K562 (cell line): ENCODE measurements around the gene ARL10. TPM values are rescaled to one million over a fixed set of nuclear protein-coding genes. Genes with fewer than 3 reads are reported as not detected.

ENCODE experiments used
- ATAC-seq: fragments of 200-7000 bp; cut with Tn5 transposase; 3 replicates; pipeline ENCODE4 v1.9.1; 2020; ENCODE audit warnings: moderate library complexity
- BruUV-seq: library from RNA; stranded (reverse); fragments of 400-500 nt; replicated peaks from 2 replicates; lab custom pipeline; 2021; lab: Mats Ljungman, UMichigan
- CTCF ChIA-PET: fragments of 300-600 bp; formaldehyde crosslinking; extraction: SDS; loops from one replicate; lab custom pipeline; 2021; ENCODE audit warnings: low intra/inter-chr PET ratio; lab: Yijun Ruan, JAX
- POLR2A ChIA-PET: fragments of 300-600, 350-650 bp; sonication (Branson Sonifier 250); formaldehyde crosslinking; extraction: SDS; loops from one replicate; lab custom pipeline; 2021; ENCODE audit warnings: antibody characterized with exemption, inconsistent platforms; lab: Yijun Ruan, JAX
- DNase-seq, 4 experiments: peaks; one replicate each; pipeline versions ENCODE4 v3.0.0 to v3.0.0-alpha.2; 2011 to 2018; ENCODE audit warnings: low spot score in 3 of 4, mixed read lengths in 3 of 4; ENCODE audit errors: extremely low read depth in 1 of 4
- FAIRE-seq: peaks from 2 replicates; lab custom pipeline; 2011; peaks lifted over from hg19 to GRCh38; lab: Jason Lieb, UNC
- H2AFZ ChIP-seq: 2 replicates; pipeline ENCODE4 v1.6.0; 2011; ENCODE audit warnings: low read depth, low read length, control low read depth, inconsistent platforms
- H3K27ac ChIP-seq: fragments of 200-600 bp; 3 replicates; pipeline ENCODE4 v1.8.0; 2011; ENCODE audit warnings: low read depth, mild to moderate bottlenecking, control low read depth, inconsistent platforms, low read length, moderate library complexity, mixed read lengths; ENCODE audit errors: extremely low read depth
- H3K27me3 ChIP-seq, 2 experiments: fragments of 300-600 bp in 1 of 2; 2 replicates in 1 of 2; 3 replicates in 1 of 2; pipeline versions ENCODE4 v1.6.0 to v1.8.0; 2011; ENCODE audit warnings: inconsistent platforms in 2 of 2, low read length in 2 of 2, mild to moderate bottlenecking in 1 of 2, mixed read lengths in 1 of 2, moderate library complexity in 1 of 2; ENCODE audit not compliant: control insufficient read depth in 2 of 2, insufficient read depth in 2 of 2
- H3K36me3 ChIP-seq: fragments of 300-600 bp; 3 replicates; pipeline ENCODE4 v1.8.0; 2011; ENCODE audit warnings: mild to moderate bottlenecking, low read length, inconsistent platforms; ENCODE audit not compliant: control insufficient read depth, insufficient read depth
- H3K4me1 ChIP-seq, 2 experiments: fragments of 200-600 bp in 1 of 2; replicated peaks in 1 of 2; 2 replicates in 1 of 2; 3 replicates in 1 of 2; pipeline versions ENCODE4 v1.5.1 to v1.8.0; 2011; ENCODE audit warnings: inconsistent platforms in 2 of 2, low read length in 2 of 2, mild to moderate bottlenecking in 1 of 2, mixed read lengths in 1 of 2, moderate library complexity in 1 of 2; ENCODE audit not compliant: control insufficient read depth in 2 of 2, insufficient read depth in 2 of 2
- H3K4me2 ChIP-seq: 2 replicates; pipeline ENCODE4 v1.6.1; 2011; ENCODE audit warnings: low read length, control low read depth, inconsistent platforms, mixed read lengths; ENCODE audit not compliant: insufficient read depth
- H3K4me3 ChIP-seq: fragments of 200-600 bp; sonication (generic), shearing (Covaris generic); 2 replicates; pipeline ENCODE4 v1.5.1; 2016; ENCODE audit warnings: control low read depth, inconsistent platforms
- H3K79me2 ChIP-seq: fragments of 200-600 bp; 3 replicates; pipeline ENCODE4 v1.8.0; 2011; ENCODE audit warnings: low read length, inconsistent platforms; ENCODE audit not compliant: control insufficient read depth, insufficient read depth
- H3K9ac ChIP-seq, 2 experiments: 2 replicates each; pipeline versions ENCODE4 v1.6.0 to v1.6.1; 2011; ENCODE audit warnings: low read depth in 2 of 2, low read length in 2 of 2, control low read depth in 1 of 2, inconsistent platforms in 1 of 2, mild to moderate bottlenecking in 1 of 2, mixed read lengths in 1 of 2; ENCODE audit not compliant: insufficient read depth in 1 of 2
- H3K9me1 ChIP-seq: one replicate; pipeline ENCODE4 v1.6.0; 2011; ENCODE audit warnings: inconsistent platforms, mild to moderate bottlenecking, low read length, moderate library complexity; ENCODE audit not compliant: control insufficient read depth, insufficient read depth
- H3K9me3 ChIP-seq: replicated peaks from 2 replicates; pipeline ENCODE4 v1.5.1; 2011; ENCODE audit warnings: low read depth, low read length, inconsistent platforms; ENCODE audit not compliant: control insufficient read depth, insufficient read depth
- H4K20me1 ChIP-seq: replicated peaks from 2 replicates; pipeline ENCODE4 v1.6.1; 2011; ENCODE audit warnings: low read length, inconsistent platforms, mixed read lengths; ENCODE audit not compliant: control insufficient read depth, insufficient read depth
- CBX2 ChIP-seq: fragments of 200-600 bp; sonication (generic); IDR thresholded peaks from one replicate; pipeline ENCODE4 v1.6.1; 2012; ENCODE audit warnings: mild to moderate bottlenecking, low read length, inconsistent platforms; ENCODE audit not compliant: insufficient read depth, poor library complexity, severe bottlenecking
- CREBBP ChIP-seq: IDR thresholded peaks from one replicate; pipeline ENCODE4 v1.6.1; 2012; ENCODE audit warnings: low read depth, mild to moderate bottlenecking, control low read depth, inconsistent platforms, low read length
- FOXA3 ChIP-seq, 2 experiments: fragments of 450-650 bp in 1 of 2; sonication (generic) in 1 of 2; formaldehyde crosslinking; IDR thresholded peaks in 1 of 2; conservative IDR thresholded peaks in 1 of 2; 2 replicates each; pipeline versions ENCODE4 v1.4.0 to v1.8.0; 2020 to 2022; ENCODE audit warnings: mild to moderate bottlenecking in 2 of 2, missing genetic modification reagents in 1 of 2
- MAFK ChIP-seq: IDR thresholded peaks from 2 replicates; pipeline ENCODE4 v1.6.1; 2011; ENCODE audit warnings: low read length, improper control_type of control experiment
- SMAD3 ChIP-seq: fragments of 450-650 bp; formaldehyde crosslinking; conservative IDR thresholded peaks from 2 replicates; pipeline ENCODE4 v1.4.0; 2020; ENCODE audit warnings: mild to moderate bottlenecking
- SMARCA5 ChIP-seq: fragments of 450-650 bp; IDR thresholded peaks from 2 replicates; pipeline ENCODE4 v1.6.1; 2016
- TAF15 ChIP-seq: fragments of 200-400 bp; formaldehyde crosslinking; IDR thresholded peaks from 2 replicates; pipeline ENCODE4 v1.6.1; 2017; ENCODE audit warnings: mild to moderate bottlenecking, low read depth, low read length, moderate library complexity
- TCF3 ChIP-seq: sonication (generic); formaldehyde crosslinking; IDR thresholded peaks from 2 replicates; pipeline ENCODE4 v1.4.0; 2020; ENCODE audit warnings: mild to moderate bottlenecking, missing genetic modification reagents
- TFAM ChIP-seq: fragments of 250-450 bp; sonication (Bioruptor Pico); conservative IDR thresholded peaks from 2 replicates; pipeline ENCODE4 v1.5.0; 2021; ENCODE audit warnings: mild to moderate bottlenecking, moderate library complexity
- TFAP4 ChIP-seq: sonication (generic); formaldehyde crosslinking; IDR thresholded peaks from 2 replicates; pipeline ENCODE4 v1.8.0; 2022; ENCODE audit warnings: missing genetic modification reagents, mild to moderate bottlenecking, moderate library complexity, borderline replicate concordance
- ZNF239 ChIP-seq: fragments of 250-450 bp; sonication (Bioruptor Pico); IDR thresholded peaks from 2 replicates; pipeline ENCODE4 v1.4.0; 2020; ENCODE audit warnings: mild to moderate bottlenecking
- ZNF253 ChIP-seq: fragments of 250-450 bp; sonication (Bioruptor Pico); conservative IDR thresholded peaks from 2 replicates; pipeline ENCODE4 v1.6.1; 2021; ENCODE audit warnings: mild to moderate bottlenecking
- ZNF277 ChIP-seq: fragments of 250-450 bp; sonication (Bioruptor Pico); IDR thresholded peaks from 2 replicates; pipeline ENCODE4 v1.8.0; 2022; ENCODE audit warnings: inconsistent platforms, mild to moderate bottlenecking, moderate library complexity, borderline replicate concordance
- ZNF347 ChIP-seq: fragments of 450-650 bp; formaldehyde crosslinking; IDR thresholded peaks from 2 replicates; pipeline ENCODE4 v1.4.0; 2020; ENCODE audit warnings: low read depth, mild to moderate bottlenecking, moderate library complexity
- ZNF518B ChIP-seq: fragments of 250-450 bp; sonication (Bioruptor Pico); IDR thresholded peaks from 2 replicates; pipeline ENCODE4 v1.5.0; 2021; ENCODE audit warnings: mild to moderate bottlenecking, moderate library complexity
- ZNF79 ChIP-seq: fragments of 250-450 bp; sonication (Bioruptor Pico); IDR thresholded peaks from 2 replicates; pipeline ENCODE4 v1.4.0; 2020; ENCODE audit warnings: low read depth, mild to moderate bottlenecking, moderate library complexity
- WGBS: fragments of 100-300 bp; shearing (Covaris generic); methylation state at CpG from one replicate; pipeline ENCODE4 v1.1.6; 2016; ENCODE audit warnings: low coverage, mixed read lengths; ENCODE audit not compliant: insufficient coverage; ENCODE audit errors: missing lambda C conversion rate; 5-methylcytosine and 5-hydroxymethylcytosine counted together
- in situ Hi-C: fragments of 300-500 bp; cut with MboI; formaldehyde crosslinking; loops from 4 replicates; pipeline ENCODE4 v1.15.0; 2018; ENCODE audit warnings: inconsistent platforms, mixed read lengths
- intact Hi-C: fragments of 100-400 bp; cut with micrococcal nuclease; formaldehyde crosslinking; loops from 2 replicates; pipeline ENCODE4 v1.14.2; 2022
- polyA plus RNA-seq, 8 experiments: library from polyadenylated mRNA; depleted of rRNA in 4 of 8; stranded (reverse) in 5 of 8; unstranded in 3 of 8; fragments of >200 nt; fragmentation: Nextera tagmentation in 2 of 8; fragmentation: Illumina TruSeq in 1 of 8; extraction: Ambion mirVana in 2 of 8; extraction: Trizol in 1 of 8; gene quantifications; 2 replicates each; pipeline versions ENCODE4 v1.2.1 to v1.2.3, GENCODE V29; 2011 to 2014; ENCODE audit warnings: inconsistent platforms in 1 of 8, missing spikeins in 1 of 8
- total RNA-seq, 7 experiments: library from RNA; depleted of rRNA in 6 of 7; stranded (reverse); fragments of >200 nt in 6 of 7; fragmentation: Illumina TruSeq in 2 of 7; extraction: Trizol in 2 of 7; gene quantifications; 2 replicates each; pipeline versions ENCODE4 v1.2.1 to v1.2.3, GENCODE V29; 2011 to 2021; ENCODE audit warnings: low replicate concordance in 1 of 7

Gene ARL10
- total and polyA plus RNA-seq, 9 of the 15 experiments (the other 6 are each of a cell fraction or from before 2014, with no cell fraction given), result under 0.01 to 0.40 (median 0.34) TPM; not detected in 3

GRCh38 chr5:176341325-176342157 is 23.7 kb upstream of the ARL10 start:
- Histone ChIP-seq H3K36me3 (peaks cover 65% of the 10 kb centered on the region), H3K9ac (no peak overlapping the region), H3K79me2 (no peaks in the 10 kb centered on the region), H4K20me1 (no peaks in the 10 kb centered on the region), H2AFZ (no peak overlapping the region), H3K27ac (no peak overlapping the region), H3K4me2 (no peak overlapping the region), H3K4me1 (peaks cover 4 to 9% of the 10 kb centered on the region in 2 experiments; a peak in 4 of 5 replicates), H3K4me3 (no peak overlapping the region), H3K9me1 (peaks cover 4% of the 10 kb centered on the region), H3K27me3 (no peaks in the 10 kb centered on the region), H3K9me3 (no peaks in the 10 kb centered on the region)
- 0% methylated on average over 2 of the region's 2 CpGs for WGBS
- ATAC-seq (peak; percentile 89), FAIRE-seq (no peak), DNase-seq (peak; percentile 33 to 78 (median 58))
- intact Hi-C loops, result no loop called here
- CTCF ChIA-PET, result no interaction called here
- in situ Hi-C loops, result no loop called here
- POLR2A ChIA-PET, result interaction anchor here (0.9 to 1.9 kb wide), 5 partner anchors 9 to 19 kb away, joined by 3 to 6 read pairs (median 4); partner anchors contain the start of gene KIAA1191
- no TSS peak for BruUV-seq
- no peak for TF ChIP-seq TFAM (CRISPR knock-in tag)
- no peak for TF ChIP-seq TAF15
- TF ChIP-seq SMARCA5, result no peak
- TF ChIP-seq TCF3, result peak; percentile 41; the same call in 1 of the 2 replicates
- TF ChIP-seq FOXA3 (CRISPR knock-in tag; conservative IDR thresholded peaks at IDR 0.05 in 1 of 2, IDR thresholded peaks at IDR 0.05 in 1 of 2), result no peak
- TF ChIP-seq CBX2, result no peak
- no peak for TF ChIP-seq ZNF277 (CRISPR knock-in tag)
- TF ChIP-seq ZNF239 (CRISPR knock-in tag), result no peak
- no peak for TF ChIP-seq TFAP4 (CRISPR knock-in tag)
- no peak for TF ChIP-seq MAFK
- no peak for TF ChIP-seq CREBBP
- TF ChIP-seq SMAD3 (CRISPR knock-in tag), result no peak
- TF ChIP-seq ZNF253 (CRISPR knock-in tag), result no peak
- no peak for TF ChIP-seq ZNF79 (CRISPR knock-in tag)
- no peak for TF ChIP-seq ZNF347 (CRISPR knock-in tag)
- TF ChIP-seq ZNF518B, result no peak
